ENCODE results near the gene KCNMB4.

KCNMB4 gene

GRCh38 chr12:70365648-70366518 is at the start of gene KCNMB4:
TSS of gene KCNMB4 (plus strand) at chr12:70366290. CDS start at chr12:70366735, 445 bp downstream.
- no peak for DNase-seq (ENCODE audit: low read depth, low spot score)

GRCh38 chr12:70317781-70318180 is 48.3 kb upstream of the KCNMB4 start:
- peak; percentile 4 for DNase-seq (ENCODE audit: low read depth, low spot score)

- DNase-seq (ENCODE audit: low read depth, low spot score), result no peak
Measured at GRCh38 chr12:70319605-70320004, 46.5 kb upstream of the KCNMB4 start.

GRCh38 chr12:70321191-70321590 is 44.9 kb upstream of the KCNMB4 start:
- DNase-seq (ENCODE audit: low read depth, low spot score), result no peak

GRCh38 chr12:70327541-70327940 is 38.5 kb upstream of the KCNMB4 start:
- no peak for DNase-seq (ENCODE audit: low read depth, low spot score)

GRCh38 chr12:70329728-70330127 is 36.4 kb upstream of the KCNMB4 start:
- DNase-seq (ENCODE audit: low read depth, low spot score), result no peak

- DNase-seq (ENCODE audit: low read depth, low spot score), result no peak
Measured at GRCh38 chr12:70330158-70330557, 35.9 kb upstream of the KCNMB4 start.

- DNase-seq (ENCODE audit: low read depth, low spot score), result no peak
Measured at GRCh38 chr12:70332236-70332635, 33.9 kb upstream of the KCNMB4 start.

- DNase-seq (ENCODE audit: low read depth, low spot score), result no peak
Measured at GRCh38 chr12:70334742-70335141, 31.3 kb upstream of the KCNMB4 start.

- no peak for DNase-seq (ENCODE audit: low read depth, low spot score)
Measured at GRCh38 chr12:70338531-70338930, 27.6 kb upstream of the KCNMB4 start.

- no peak for DNase-seq (ENCODE audit: low read depth, low spot score)
Measured at GRCh38 chr12:70351076-70351475, 15.0 kb upstream of the KCNMB4 start.

- no peak for DNase-seq (ENCODE audit: low read depth, low spot score)
Measured at GRCh38 chr12:70353780-70354660, 12.1 kb upstream of the KCNMB4 start.

GRCh38 chr12:70354787-70355186 is 11.3 kb upstream of the KCNMB4 start:
- no peak for DNase-seq (ENCODE audit: low read depth, low spot score)

GRCh38 chr12:70355972-70356371 is 10.1 kb upstream of the KCNMB4 start:
- DNase-seq (ENCODE audit: low read depth, low spot score), result no peak

- DNase-seq (ENCODE audit: low read depth, low spot score), result no peak
Measured at GRCh38 chr12:70359458-70360197, 6.5 kb upstream of the KCNMB4 start.

GRCh38 chr12:70360218-70360617 is 5.9 kb upstream of the KCNMB4 start:
- DNase-seq (ENCODE audit: low read depth, low spot score), result no peak

GRCh38 chr12:70364695-70365397 is 1.2 kb upstream of the KCNMB4 start:
- DNase-seq (ENCODE audit: low read depth, low spot score), result no peak

- DNase-seq (ENCODE audit: low read depth, low spot score), result no peak
Measured at GRCh38 chr12:70365398-70365647, 767 bp upstream of the KCNMB4 start.

- DNase-seq (ENCODE audit: low read depth, low spot score), result no peak
Measured at GRCh38 chr12:70366581-70367257, 629 bp downstream of the KCNMB4 start.

GRCh38 chr12:70367258-70368141 is 1.4 kb downstream of the KCNMB4 start:
- no peak for DNase-seq (ENCODE audit: low read depth, low spot score)
